Endothelial cell of umbilical vein (primary cell): ENCODE results near the gene IZUMO4. TPM values are rescaled to one million over a fixed set of nuclear protein-coding genes. Genes with fewer than 3 reads are reported as not detected.

Source experiments
- BruUV-seq: library from RNA; stranded (reverse); fragments of 400-500 nt; replicated peaks from 2 replicates; lab custom pipeline; 2021; lab: Mats Ljungman, UMichigan
- CTCF ChIA-PET: fragments of 300-600, 350-600 bp; sonication (Branson Sonifier 250); formaldehyde crosslinking; loops from one replicate; lab custom pipeline; 2021; ENCODE audit warnings: antibody characterized with exemption, inconsistent platforms; lab: Charles Lee
- POLR2A ChIA-PET: fragments of 300-600, 350-600 bp; sonication (Branson Sonifier 250); formaldehyde crosslinking; loops from one replicate; lab custom pipeline; 2021; ENCODE audit warnings: antibody characterized with exemption, inconsistent platforms; lab: Charles Lee
- DNase-seq: peaks from one replicate; pipeline ENCODE4 v3.0.0-alpha.2; 2011; ENCODE audit warnings: low read depth, low spot score
- FAIRE-seq: peaks from 2 replicates; lab custom pipeline; 2011; peaks lifted over from hg19 to GRCh38; lab: Jason Lieb, UNC
- H2AFZ ChIP-seq: 2 replicates; pipeline ENCODE4 v1.6.0; 2012; ENCODE audit warnings: low read depth, low read length, control low read depth, inconsistent platforms
- H3K27ac ChIP-seq: 2 replicates; pipeline ENCODE4 v1.5.1; 2011; ENCODE audit warnings: low read depth, mild to moderate bottlenecking, control low read depth, low read length, moderate library complexity; ENCODE audit not compliant: insufficient read depth
- H3K27me3 ChIP-seq, 2 experiments: 2 replicates each; pipeline versions ENCODE4 v1.6.0 to v1.6.1; 2011; ENCODE audit warnings: low read length in 2 of 2, mixed read lengths in 1 of 2; ENCODE audit not compliant: control insufficient read depth in 2 of 2, insufficient read depth in 2 of 2
- H3K36me3 ChIP-seq, 2 experiments: 2 replicates in 1 of 2; 3 replicates in 1 of 2; pipeline ENCODE4 v1.5.1; 2011; ENCODE audit warnings: low read length in 2 of 2, mild to moderate bottlenecking in 1 of 2, moderate library complexity in 1 of 2; ENCODE audit not compliant: control insufficient read depth in 2 of 2, insufficient read depth in 2 of 2; ENCODE audit errors: extremely low read depth in 1 of 2
- H3K4me1 ChIP-seq: 3 replicates; pipeline ENCODE4 v1.5.1; 2011; ENCODE audit warnings: mild to moderate bottlenecking, low read length; ENCODE audit not compliant: control insufficient read depth, insufficient read depth; ENCODE audit errors: extremely low read depth
- H3K4me2 ChIP-seq: 2 replicates; pipeline ENCODE4 v1.6.1; 2011; ENCODE audit warnings: low read length, control low read depth, mixed read lengths; ENCODE audit not compliant: insufficient read depth
- H3K4me3 ChIP-seq, 3 experiments: fragments of 200-600 bp in 1 of 3; sonication (generic), shearing (Covaris generic) in 1 of 3; replicated peaks in 1 of 3; 2 replicates each; pipeline ENCODE4 v1.5.1; 2011 to 2016; ENCODE audit warnings: control low read depth in 3 of 3, low read length in 3 of 3, mild to moderate bottlenecking in 2 of 3, inconsistent platforms in 1 of 3, low read depth in 1 of 3, moderate library complexity in 1 of 3; ENCODE audit not compliant: insufficient read depth in 1 of 3
- H3K79me2 ChIP-seq: 2 replicates; pipeline ENCODE4 v1.6.0; 2012; ENCODE audit warnings: low read length, inconsistent platforms; ENCODE audit not compliant: control insufficient read depth, insufficient read depth
- H3K9ac ChIP-seq: replicated peaks from 2 replicates; pipeline ENCODE3; 2011; ENCODE audit warnings: low read length, control low read depth; ENCODE audit not compliant: insufficient read depth; ENCODE audit errors: extremely low read depth
- H3K9me1 ChIP-seq: replicated peaks from 3 replicates; pipeline ENCODE4 v1.6.0; 2011; ENCODE audit warnings: mild to moderate bottlenecking, low read length; ENCODE audit not compliant: control insufficient read depth, insufficient read depth; ENCODE audit errors: extremely low read depth
- H3K9me3 ChIP-seq: replicated peaks from 2 replicates; pipeline ENCODE4 v1.5.1; 2012; ENCODE audit warnings: low read length, inconsistent platforms; ENCODE audit not compliant: control insufficient read depth, insufficient read depth
- H4K20me1 ChIP-seq: replicated peaks from 2 replicates; pipeline ENCODE3; 2011; ENCODE audit warnings: mild to moderate bottlenecking, low read length; ENCODE audit not compliant: control insufficient read depth, insufficient read depth; ENCODE audit errors: extremely low read depth
- EZH2 ChIP-seq: IDR thresholded peaks from 2 replicates; pipeline ENCODE4 v1.6.1; 2012; ENCODE audit warnings: borderline replicate concordance, low read depth, mild to moderate bottlenecking, moderate library complexity, low read length, inconsistent platforms; ENCODE audit not compliant: severe bottlenecking
- FOS ChIP-seq: IDR thresholded peaks from 2 replicates; pipeline ENCODE4 v1.6.1; 2011; ENCODE audit warnings: mild to moderate bottlenecking, low read length, moderate library complexity, borderline replicate concordance; ENCODE audit not compliant: insufficient read depth
- GATA2 ChIP-seq: IDR thresholded peaks from 2 replicates; pipeline ENCODE4 v1.7.0; 2011; ENCODE audit warnings: low read depth, mild to moderate bottlenecking, moderate library complexity, mixed read lengths, low read length; ENCODE audit not compliant: insufficient read length, insufficient read depth
- JUN ChIP-seq: IDR thresholded peaks from 2 replicates; pipeline ENCODE4 v1.6.1; 2011; ENCODE audit warnings: borderline replicate concordance, low read depth; ENCODE audit not compliant: insufficient read length, insufficient read depth
- MAX ChIP-seq: IDR thresholded peaks from 2 replicates; pipeline ENCODE4 v1.6.1; 2011; ENCODE audit not compliant: insufficient read depth, insufficient read length
- MYC ChIP-seq: IDR thresholded peaks from one replicate; pipeline ENCODE4 v1.6.1; 2011; ENCODE audit warnings: mild to moderate bottlenecking, low read depth, low read length
- POLR2A ChIP-seq: IDR thresholded peaks from 2 replicates; pipeline ENCODE4 v1.6.1; 2012; ENCODE audit warnings: low read depth, mild to moderate bottlenecking, control low read depth, low read length
- POLR2AphosphoS5 ChIP-seq: IDR thresholded peaks from 2 replicates; pipeline ENCODE4 v1.6.1; 2012; ENCODE audit warnings: low read depth, mild to moderate bottlenecking, control low read depth, low read length, moderate library complexity; ENCODE audit not compliant: insufficient read depth
- dilution Hi-C: fragments of 300-500 bp; cut with MboI; formaldehyde crosslinking; loops from one replicate; pipeline ENCODE4 v1.15.0; 2019; ENCODE audit warnings: low sequenced_read_pairs; ENCODE audit not compliant: extremely low pct_ligation_motif_present
- intact Hi-C: fragments of 100-400 bp; cut with micrococcal nuclease; formaldehyde crosslinking; loops from one replicate; pipeline ENCODE4 v1.10.0; 2022
- polyA plus RNA-seq, 4 experiments: library from polyadenylated mRNA; depleted of rRNA in 3 of 4; stranded (reverse) in 3 of 4; unstranded in 1 of 4; fragments of >200 nt; gene quantifications; 2 replicates each; pipeline versions ENCODE4 v1.2.1 to v1.2.3, GENCODE V29; 2011 to 2012; ENCODE audit warnings: missing spikeins in 1 of 4
- total RNA-seq: library from RNA; stranded (reverse); gene quantifications from 2 replicates; pipeline ENCODE4 v1.2.3, GENCODE V29; 2021
- TF ChIP-seq, protein P1 (sequence below), 2 donors: IDR thresholded peaks; 1 replicate in 1 of 2; 2 replicates in 1 of 2; pipeline ENCODE4 v1.5.1; 2011; ENCODE audit warnings: low read length in 2 of 2, mild to moderate bottlenecking in 2 of 2, moderate library complexity in 2 of 2, control low read depth in 1 of 2, inconsistent platforms in 1 of 2, low read depth in 1 of 2; ENCODE audit not compliant: insufficient read depth in 1 of 2; ENCODE audit errors: extremely low read depth in 1 of 2

IZUMO4 gene
- total and polyA plus RNA-seq, 2 donors (not counting 3 experiments of a cell fraction or from before 2014, with no cell fraction given) = 1.1 to 2.0 TPM

DNA sequence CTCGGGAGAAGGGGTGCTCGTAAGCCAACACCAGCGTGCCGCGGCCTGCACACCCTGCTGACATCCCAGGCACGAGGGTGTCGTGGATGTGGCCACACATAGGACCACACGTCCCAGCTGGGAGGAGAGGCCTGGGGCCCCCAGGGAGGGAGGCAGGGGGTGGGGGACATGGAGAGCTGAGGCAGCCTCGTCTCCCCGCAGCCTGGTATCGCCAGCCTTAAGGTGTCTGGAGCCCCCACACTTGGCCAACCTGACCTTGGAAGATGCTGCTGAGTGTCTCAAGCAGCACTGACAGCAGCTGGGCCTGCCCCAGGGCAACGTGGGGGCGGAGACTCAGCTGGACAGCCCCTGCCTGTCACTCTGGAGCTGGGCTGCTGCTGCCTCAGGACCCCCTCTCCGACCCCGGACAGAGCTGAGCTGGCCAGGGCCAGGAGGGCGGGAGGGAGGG, 2.4 kb downstream of the IZUMO4 start:
- Histone ChIP-seq H3K27me3 (no peaks in the 10 kb centered on the region), H3K4me1 (peaks cover 13% of the 10 kb centered on the region), H3K36me3 (peaks cover 3 to 30% of the 10 kb centered on the region in 2 experiments), H3K9me1 (no peaks in the 10 kb centered on the region), H4K20me1 (no peaks in the 10 kb centered on the region), H3K9me3 (no peaks in the 10 kb centered on the region), H3K9ac (no peak overlapping the region), H3K4me2 (no peak overlapping the region), H3K27ac (no peak overlapping the region), H3K79me2 (peaks cover 20% of the 10 kb centered on the region), H2AFZ (no peak overlapping the region), H3K4me3 (no peak overlapping the region)
- TF ChIP-seq MAX = no peak
- TF ChIP-seq JUN = no peak
- no peak for TF ChIP-seq POLR2AphosphoS5
- no peak for TF ChIP-seq EZH2
- no peak for TF ChIP-seq FOS
- TF ChIP-seq, protein P1, sequence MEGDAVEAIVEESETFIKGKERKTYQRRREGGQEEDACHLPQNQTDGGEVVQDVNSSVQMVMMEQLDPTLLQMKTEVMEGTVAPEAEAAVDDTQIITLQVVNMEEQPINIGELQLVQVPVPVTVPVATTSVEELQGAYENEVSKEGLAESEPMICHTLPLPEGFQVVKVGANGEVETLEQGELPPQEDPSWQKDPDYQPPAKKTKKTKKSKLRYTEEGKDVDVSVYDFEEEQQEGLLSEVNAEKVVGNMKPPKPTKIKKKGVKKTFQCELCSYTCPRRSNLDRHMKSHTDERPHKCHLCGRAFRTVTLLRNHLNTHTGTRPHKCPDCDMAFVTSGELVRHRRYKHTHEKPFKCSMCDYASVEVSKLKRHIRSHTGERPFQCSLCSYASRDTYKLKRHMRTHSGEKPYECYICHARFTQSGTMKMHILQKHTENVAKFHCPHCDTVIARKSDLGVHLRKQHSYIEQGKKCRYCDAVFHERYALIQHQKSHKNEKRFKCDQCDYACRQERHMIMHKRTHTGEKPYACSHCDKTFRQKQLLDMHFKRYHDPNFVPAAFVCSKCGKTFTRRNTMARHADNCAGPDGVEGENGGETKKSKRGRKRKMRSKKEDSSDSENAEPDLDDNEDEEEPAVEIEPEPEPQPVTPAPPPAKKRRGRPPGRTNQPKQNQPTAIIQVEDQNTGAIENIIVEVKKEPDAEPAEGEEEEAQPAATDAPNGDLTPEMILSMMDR (IDR thresholded peaks at IDR 0.05; ENCODE audit: extremely low read depth in 1 of 2, insufficient read depth in 1 of 2, low read depth in 1 of 2, low read length in 2 of 2) = no peak
- no peak for TF ChIP-seq MYC
- TF ChIP-seq GATA2 = no peak
- TF ChIP-seq POLR2A = no peak
- dilution Hi-C loops (no loop called here), intact Hi-C loops (no loop called here)
- BruUV-seq = no TSS peak
- POLR2A ChIA-PET = no interaction called here
- FAIRE-seq = no peak
- CTCF ChIA-PET = no interaction called here
- no peak for DNase-seq
